ENCODE measurements around the gene VPS45.
"Not testable (repeated sequence)": the region's sequence is repeated elsewhere in the genome, so short reads cannot be mapped to it uniquely, and the experiment has no call there.

DNA sequence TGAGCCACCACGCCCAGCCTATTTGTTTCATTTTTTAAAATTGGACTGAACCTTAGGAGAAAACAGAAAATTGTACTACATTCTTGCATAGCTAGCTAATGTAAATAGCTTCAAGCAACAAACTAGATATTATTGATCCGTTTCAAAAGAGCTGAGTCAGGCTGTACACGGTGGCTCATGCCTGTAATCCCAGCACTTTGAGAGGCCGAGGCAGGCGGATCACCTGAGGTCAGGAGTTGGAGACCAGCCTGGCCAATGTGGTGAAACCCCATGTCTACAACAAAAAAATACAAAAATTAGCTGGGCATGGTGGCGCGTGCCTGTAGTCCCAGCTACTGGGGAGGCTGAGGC is 118.8 kb downstream of the VPS45 start:
- TF ChIP-seq, protein P1, sequence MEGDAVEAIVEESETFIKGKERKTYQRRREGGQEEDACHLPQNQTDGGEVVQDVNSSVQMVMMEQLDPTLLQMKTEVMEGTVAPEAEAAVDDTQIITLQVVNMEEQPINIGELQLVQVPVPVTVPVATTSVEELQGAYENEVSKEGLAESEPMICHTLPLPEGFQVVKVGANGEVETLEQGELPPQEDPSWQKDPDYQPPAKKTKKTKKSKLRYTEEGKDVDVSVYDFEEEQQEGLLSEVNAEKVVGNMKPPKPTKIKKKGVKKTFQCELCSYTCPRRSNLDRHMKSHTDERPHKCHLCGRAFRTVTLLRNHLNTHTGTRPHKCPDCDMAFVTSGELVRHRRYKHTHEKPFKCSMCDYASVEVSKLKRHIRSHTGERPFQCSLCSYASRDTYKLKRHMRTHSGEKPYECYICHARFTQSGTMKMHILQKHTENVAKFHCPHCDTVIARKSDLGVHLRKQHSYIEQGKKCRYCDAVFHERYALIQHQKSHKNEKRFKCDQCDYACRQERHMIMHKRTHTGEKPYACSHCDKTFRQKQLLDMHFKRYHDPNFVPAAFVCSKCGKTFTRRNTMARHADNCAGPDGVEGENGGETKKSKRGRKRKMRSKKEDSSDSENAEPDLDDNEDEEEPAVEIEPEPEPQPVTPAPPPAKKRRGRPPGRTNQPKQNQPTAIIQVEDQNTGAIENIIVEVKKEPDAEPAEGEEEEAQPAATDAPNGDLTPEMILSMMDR (tag by site-specific recombination; IDR thresholded peaks at IDR 0.05) = not testable (repeated sequence)
- TF ChIP-seq KLF9 (tag by site-specific recombination; IDR thresholded peaks at IDR 0.05; ENCODE audit: low read depth); ZNF416 (tag by site-specific recombination; IDR thresholded peaks at IDR 0.05); ZNF24 (tag by site-specific recombination; IDR thresholded peaks at IDR 0.05); ZNF140 (tag by site-specific recombination; IDR thresholded peaks at IDR 0.05); TCF7L2 (IDR thresholded peaks at IDR 0.05; ENCODE audit: borderline replicate concordance, low read depth, low read length); ZNF747 (tag by site-specific recombination; IDR thresholded peaks at IDR 0.05); ZNF558 (tag by site-specific recombination; IDR thresholded peaks at IDR 0.05); ZNF521 (tag by site-specific recombination; IDR thresholded peaks at IDR 0.05); ZNF16 (tag by site-specific recombination; IDR thresholded peaks at IDR 0.05; ENCODE audit: low read depth): not testable (repeated sequence)
